Lung (tissue), 12 donors: Measurements from ENCODE around the gene NOP56. TPM values are rescaled to one million over a fixed set of nuclear protein-coding genes. Genes with fewer than 3 reads are reported as not detected.

Experiments
- ATAC-seq: fragments of 200-7000 bp; cut with Tn5 transposase; one replicate; pipeline ENCODE4 v1.9.1; 2020; ENCODE audit warnings: moderate number of reproducible peaks; ENCODE audit not compliant: insufficient read depth, low FRiP score
- DNase-seq, 3 donors: peaks; one replicate each; pipeline ENCODE4 v3.0.0-alpha.2; 2013 to 2017
- H3K27ac ChIP-seq, 2 donors: one replicate each; pipeline ENCODE4 v1.5.1; 2013; ENCODE audit warnings: mild to moderate bottlenecking in 2 of 2, moderate library complexity in 2 of 2, control low read depth in 1 of 2, inconsistent platforms in 1 of 2, low read depth in 1 of 2, low read length in 1 of 2
- H3K27me3 ChIP-seq, 3 donors: one replicate each; pipeline ENCODE4 v1.5.1; 2013; ENCODE audit warnings: low read length in 2 of 3; ENCODE audit not compliant: control insufficient read depth in 3 of 3, insufficient read depth in 3 of 3
- H3K36me3 ChIP-seq, 4 donors: one replicate each; pipeline ENCODE4 v1.5.1; 2013; ENCODE audit warnings: low read length in 4 of 4, mild to moderate bottlenecking in 1 of 4, moderate library complexity in 1 of 4; ENCODE audit not compliant: control insufficient read depth in 4 of 4, insufficient read depth in 4 of 4
- H3K4me1 ChIP-seq, 5 donors: one replicate each; pipeline ENCODE4 v1.5.1; 2013; ENCODE audit warnings: low read length in 5 of 5, mild to moderate bottlenecking in 2 of 5, moderate library complexity in 1 of 5; ENCODE audit not compliant: control insufficient read depth in 5 of 5, insufficient read depth in 5 of 5
- H3K4me3 ChIP-seq: one replicate; pipeline ENCODE4 v1.5.1; 2013; ENCODE audit warnings: mild to moderate bottlenecking, control low read depth, moderate library complexity
- H3K9ac ChIP-seq, 2 donors: one replicate each; pipeline ENCODE4 v1.5.1; 2013; ENCODE audit warnings: low read length in 2 of 2, control low read depth in 1 of 2; ENCODE audit not compliant: insufficient read depth in 1 of 2
- H3K9me3 ChIP-seq, 4 donors: one replicate each; pipeline ENCODE4 v1.5.1; 2013; ENCODE audit warnings: low read length in 3 of 4, mild to moderate bottlenecking in 1 of 4, moderate library complexity in 1 of 4; ENCODE audit not compliant: control insufficient read depth in 4 of 4, insufficient read depth in 3 of 4
- CTCF ChIP-seq: IDR thresholded peaks from 2 replicates; pipeline ENCODE4 v1.5.1; 2012; ENCODE audit warnings: mild to moderate bottlenecking; ENCODE audit errors: control extremely low read depth, extremely low read depth
- WGBS, 2 donors: extraction: QIAGEN DNeasy Blood & Tissue Kit; methylation state at CpG; one replicate each; pipeline ENCODE4 v1.1.7; 2013; 5-methylcytosine and 5-hydroxymethylcytosine counted together
- polyA plus RNA-seq, 2 donors: library from polyadenylated mRNA; stranded (reverse); fragments of 200-250 nt; gene quantifications; one replicate each; pipeline ENCODE4 v1.2.1, GENCODE V29; 2013
- total RNA-seq, 2 donors: library from RNA; depleted of rRNA in 1 of 2; stranded (reverse); fragments of >200 nt in 1 of 2; gene quantifications; one replicate each; pipeline ENCODE4 v1.2.1, GENCODE V29; 2014 to 2021
- donor health status: control.
- donor health status: control.
- donor health status: Bipolar disorder and iron deficiency.
- donor health status: healthy.
- donor health status: DM: yes; HTN: yes; CAD: no.

The NOP56 gene
- total and polyA plus RNA-seq, 4 donors, result 73.3 to 138 (median 112) TPM

GRCh38 chr20:2654831-2655230 lies 2.4 kb downstream of the NOP56 start:
- Histone ChIP-seq H3K4me3 (no peak overlapping the region), H3K9ac (no peak overlapping the region), H3K4me1 (peaks cover 0 to 20% (median 3%) of the 10 kb centered on the region in 5 donors), H3K27ac (no peak overlapping the region), H3K9me3 (no peaks in the 10 kb centered on the region), H3K27me3 (no peaks in the 10 kb centered on the region), H3K36me3 (peaks cover 16 to 59% (median 51%) of the 10 kb centered on the region in 4 donors)
- TF ChIP-seq CTCF, result no peak
- WGBS, 2 donors, result 89 to 96% methylated on average over 3 of the region's 3 CpGs
- ATAC-seq (no peak), DNase-seq (no peak)

GRCh38 chr20:2655331-2656116 lies 3.1 kb downstream of the NOP56 start:
- TF ChIP-seq CTCF, result no peak
- no peak overlapping the region for H3K27ac ChIP-seq
- no peak for ATAC-seq
- no peaks in the 10 kb centered on the region for H3K27me3 ChIP-seq
- DNase-seq, result no peak
- no peak overlapping the region for H3K9ac ChIP-seq
- WGBS, 2 donors, result 94 to 98% methylated on average over 17 of the region's 17 CpGs
- no peaks in the 10 kb centered on the region for H3K9me3 ChIP-seq
- peaks cover 0 to 20% (median 3%) of the 10 kb centered on the region in 5 donors for H3K4me1 ChIP-seq
- H3K4me3 ChIP-seq, result no peak overlapping the region
- peaks cover 18 to 66% (median 58%) of the 10 kb centered on the region in 4 donors for H3K36me3 ChIP-seq

GRCh38 chr20:2656471-2657117 lies 4.2 kb downstream of the NOP56 start:
- Histone ChIP-seq H3K36me3 (peaks cover 21 to 71% (median 63%) of the 10 kb centered on the region in 4 donors), H3K27ac (no peak overlapping the region), H3K9ac (no peak overlapping the region), H3K27me3 (no peaks in the 10 kb centered on the region), H3K4me3 (no peak overlapping the region), H3K4me1 (peaks cover 0 to 14% (median 3%) of the 10 kb centered on the region in 5 donors), H3K9me3 (no peaks in the 10 kb centered on the region)
- TF ChIP-seq CTCF, result no peak
- ATAC-seq, result no peak
- 93 to 94% methylated on average over 12 of the region's 12 CpGs for WGBS, 2 donors
- DNase-seq, result no peak
